GM12878 (cell line): ENCODE data around the gene DNASE2B.

ENCODE experiments used
- ELK1 ChIP-seq: IDR thresholded peaks from 2 replicates; pipeline ENCODE4 v1.6.1; 2012; ENCODE audit warnings: low read depth, low read length, improper control_type of control experiment
- FOXM1 ChIP-seq: IDR thresholded peaks from 2 replicates; pipeline ENCODE4 v1.6.1; 2012; ENCODE audit warnings: low read depth, mild to moderate bottlenecking, inconsistent platforms, low read length, moderate library complexity
- NBN ChIP-seq: fragments of 450-650 bp; IDR thresholded peaks from 2 replicates; pipeline ENCODE4 v1.6.1; 2016
- PKNOX1 ChIP-seq: fragments of 450-650 bp; IDR thresholded peaks from 2 replicates; pipeline ENCODE4 v1.6.1; 2016; ENCODE audit warnings: mild to moderate bottlenecking
- POLR2A ChIP-seq: IDR thresholded peaks from 2 replicates; pipeline ENCODE4 v1.6.1; 2011; ENCODE audit warnings: low read depth, mild to moderate bottlenecking, low read length
- POLR2AphosphoS2 ChIP-seq: IDR thresholded peaks from 2 replicates; pipeline ENCODE4 v1.6.1; 2011; ENCODE audit warnings: low read depth, mild to moderate bottlenecking, low read length, improper control_type of control experiment, moderate library complexity
- POLR2AphosphoS5 ChIP-seq: IDR thresholded peaks from 2 replicates; pipeline ENCODE4 v1.6.1; 2011; ENCODE audit warnings: mild to moderate bottlenecking, low read length, inconsistent platforms

DNA sequence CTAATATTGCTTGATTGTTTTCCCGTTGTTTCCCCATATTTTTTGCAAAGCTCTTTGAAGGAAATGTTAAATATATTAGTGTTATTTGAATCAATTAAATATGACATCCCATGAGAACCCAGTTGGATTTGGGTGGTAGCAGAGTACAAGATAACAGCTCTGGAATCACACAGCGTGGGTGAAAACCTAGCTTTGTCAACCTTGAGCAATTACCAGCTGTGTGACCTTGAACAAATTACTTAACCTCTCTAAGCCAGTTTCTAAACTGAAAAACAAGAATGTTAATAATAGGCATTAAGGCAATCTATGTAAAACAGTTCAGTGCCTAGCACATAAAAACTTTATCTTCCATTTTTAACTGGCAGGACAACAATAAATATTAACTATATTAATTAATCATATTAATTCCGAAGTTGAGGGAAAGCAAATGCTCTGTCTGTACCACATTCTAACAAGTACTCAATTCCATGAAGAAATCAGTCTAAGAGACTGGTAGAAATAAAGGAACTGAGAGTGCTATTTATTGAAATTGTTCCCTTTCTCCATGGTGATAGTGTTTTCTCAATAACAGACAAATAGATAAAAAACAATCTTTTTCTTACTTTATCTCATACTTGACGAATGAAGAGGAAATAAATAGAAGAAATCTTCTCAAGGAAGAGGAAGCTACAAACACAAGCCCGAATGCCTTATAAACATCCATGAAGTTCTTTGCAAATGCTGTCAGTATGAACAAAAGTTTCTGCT lies 27.0 kb downstream of the DNASE2B start:
- TF ChIP-seq POLR2A = no peak
- no peak for TF ChIP-seq POLR2AphosphoS2
- no peak for TF ChIP-seq POLR2AphosphoS5
- no peak for TF ChIP-seq FOXM1
- TF ChIP-seq PKNOX1 = no peak
- no peak for TF ChIP-seq ELK1
- TF ChIP-seq NBN = no peak
